T-helper 2 cell treated with Interferon-gamma antibody and Interleukin-4, amounts not matched to agents 100 ng/mL and 5 ng/mL, for 36 hours (primary cell): ENCODE results near the gene JAGN1. TPM values are rescaled to one million over a fixed set of nuclear protein-coding genes. Genes with fewer than 3 reads are reported as not detected.
"Not testable (repeated sequence)": the region's sequence is repeated elsewhere in the genome, so short reads cannot be mapped to it uniquely, and the experiment has no call there.

Source experiments
- intact Hi-C: fragments of 100-400 bp; cut with micrococcal nuclease; formaldehyde crosslinking; loops from one replicate; pipeline ENCODE4 v1.15.1; 2023
- total RNA-seq: library from RNA; stranded (reverse); gene quantifications from 2 replicates; pipeline ENCODE4 v1.2.3, GENCODE V29; 2022

Gene JAGN1
- total RNA-seq, 1 donor from 2014 or later = 25.3 TPM

DNA sequence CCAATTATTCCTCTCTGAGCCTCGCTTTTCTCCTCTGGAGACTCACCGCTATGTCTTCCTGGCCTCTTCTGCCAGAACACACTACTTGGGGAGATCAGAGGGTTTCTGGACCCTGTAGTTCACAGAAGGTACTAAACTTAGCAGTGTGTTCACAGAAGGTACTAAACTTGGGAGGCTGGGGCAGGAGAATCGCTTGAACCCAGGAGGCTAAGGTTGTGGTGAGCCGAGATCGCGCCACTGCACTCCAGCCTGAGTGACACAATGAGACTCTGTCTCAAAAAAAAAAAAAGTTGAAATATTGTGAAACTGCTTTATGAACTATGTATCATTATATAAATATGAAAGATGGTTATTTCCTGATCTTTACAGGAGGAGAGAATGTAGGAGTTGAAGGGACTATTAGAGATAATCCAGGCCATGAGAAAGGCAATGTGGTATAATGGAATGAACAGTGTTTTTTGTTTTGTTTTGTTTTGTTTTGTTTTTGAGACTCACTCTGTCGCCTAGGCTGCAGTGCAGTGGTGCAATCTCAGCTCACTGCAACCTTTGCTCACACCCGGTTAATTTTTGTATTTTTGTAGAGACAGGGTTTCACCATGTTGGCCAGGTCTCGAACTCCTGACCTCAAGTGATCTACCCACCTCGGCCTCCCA is 6.5 kb downstream of the JAGN1 start:
- intact Hi-C loops = not testable (repeated sequence)

DNA sequence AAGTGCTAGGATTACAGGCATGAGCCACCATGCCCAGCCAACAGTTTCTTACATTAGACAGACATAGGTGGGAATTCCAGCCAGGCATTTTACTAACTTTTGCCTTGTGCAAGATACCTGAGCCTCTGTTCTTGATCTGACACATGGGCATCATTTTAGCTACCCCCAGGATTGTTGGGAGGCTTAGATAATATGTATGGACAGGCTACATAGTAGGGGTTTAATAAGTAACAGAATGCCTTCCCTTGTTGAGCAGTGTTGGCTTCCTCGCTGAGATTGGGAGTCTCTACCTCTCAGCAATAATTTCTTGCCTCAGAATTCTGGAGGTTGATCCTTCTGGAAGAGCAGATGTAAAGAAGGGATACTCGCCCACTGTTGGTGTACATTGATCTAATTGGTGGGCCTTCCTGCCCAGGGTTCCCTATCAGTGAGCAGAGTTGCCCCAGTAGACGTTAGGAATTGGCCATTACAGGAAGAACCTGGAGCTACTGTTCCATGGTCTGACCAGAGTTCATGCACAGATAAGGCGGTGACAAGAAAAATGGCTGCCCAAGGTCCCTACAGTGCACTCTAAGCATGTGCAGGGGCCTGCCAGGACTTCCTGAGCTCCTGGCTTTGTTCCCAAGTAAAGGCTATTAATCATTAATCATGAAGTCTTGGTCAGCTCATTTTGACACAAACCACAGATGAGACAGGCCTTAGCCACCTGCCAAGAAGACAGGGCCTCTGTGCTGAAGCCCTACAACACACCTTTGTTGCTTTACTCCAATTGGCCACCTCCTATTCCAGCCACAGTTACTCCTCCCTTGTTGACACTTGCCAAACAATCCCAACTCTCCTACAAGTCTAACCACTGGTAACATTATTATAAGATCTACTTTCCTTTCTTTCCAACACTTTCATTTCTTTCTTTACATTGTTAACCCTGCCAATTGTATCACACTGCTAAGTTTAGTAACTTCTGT is 7.3 kb downstream of the JAGN1 start:
- intact Hi-C loops = no loop called here

DNA sequence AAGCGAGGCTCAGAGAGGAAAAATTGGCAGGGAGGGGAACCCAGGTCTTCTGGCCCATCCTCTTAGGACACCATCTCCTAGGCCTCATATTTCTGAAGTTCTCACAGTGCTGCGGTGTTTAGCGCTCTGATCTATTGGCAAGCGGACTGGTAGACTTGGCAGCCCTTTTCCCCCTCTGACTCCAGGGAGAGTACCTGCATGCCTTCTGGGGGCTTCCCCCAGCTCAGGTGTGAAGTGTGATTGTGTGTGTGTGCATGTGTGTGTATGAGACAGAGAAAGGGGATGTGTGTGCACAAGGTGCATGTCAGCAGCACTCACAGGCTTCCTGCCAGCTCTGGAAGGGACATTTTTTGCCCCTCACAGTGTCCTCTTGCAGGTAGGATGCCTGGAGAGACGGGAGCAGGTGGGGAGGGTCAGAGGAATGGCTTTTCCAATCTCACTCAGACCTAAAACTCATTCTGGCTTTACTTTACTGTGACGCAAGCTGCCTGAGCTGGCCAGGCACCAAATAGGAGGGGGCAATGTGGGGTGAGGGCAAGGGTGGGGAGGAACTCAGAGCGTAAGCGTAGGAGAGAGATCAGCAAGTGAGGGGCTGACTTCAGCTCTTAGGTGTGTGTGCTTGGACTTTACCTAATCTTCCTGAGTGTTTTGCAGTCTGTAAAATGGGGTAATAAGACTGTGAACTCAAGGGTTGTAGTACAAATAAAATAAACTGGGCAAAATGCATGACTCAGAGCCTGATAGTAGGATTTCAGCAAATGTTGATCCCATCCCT is 8.2 kb downstream of the JAGN1 start:
- intact Hi-C loops = no loop called here

DNA sequence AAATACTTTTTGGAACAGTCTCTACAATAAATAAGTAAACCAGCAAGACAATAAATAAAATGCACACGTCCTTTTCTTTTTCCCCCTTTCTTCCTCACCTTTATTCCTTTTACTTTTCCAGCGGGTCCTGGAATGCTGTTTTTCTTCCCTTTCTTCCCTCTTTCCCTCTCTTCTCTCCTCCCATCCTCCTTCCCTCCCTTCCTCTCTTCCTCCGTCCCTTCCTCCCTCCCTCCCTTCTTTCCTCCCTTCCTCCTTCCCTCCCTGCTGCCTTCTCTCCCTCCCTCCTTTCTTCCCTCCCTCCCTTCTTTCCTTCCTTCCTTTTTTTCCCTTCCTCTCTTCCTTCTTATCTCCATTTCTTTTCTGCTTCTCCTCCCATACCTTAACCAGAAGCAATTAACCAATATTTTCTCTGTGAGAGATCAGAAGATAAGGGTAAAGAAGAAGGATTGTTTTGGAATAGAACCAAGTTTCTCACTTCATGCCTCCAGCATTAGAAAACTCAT is 8.9 kb downstream of the JAGN1 start:
- intact Hi-C loops = no loop called here

DNA sequence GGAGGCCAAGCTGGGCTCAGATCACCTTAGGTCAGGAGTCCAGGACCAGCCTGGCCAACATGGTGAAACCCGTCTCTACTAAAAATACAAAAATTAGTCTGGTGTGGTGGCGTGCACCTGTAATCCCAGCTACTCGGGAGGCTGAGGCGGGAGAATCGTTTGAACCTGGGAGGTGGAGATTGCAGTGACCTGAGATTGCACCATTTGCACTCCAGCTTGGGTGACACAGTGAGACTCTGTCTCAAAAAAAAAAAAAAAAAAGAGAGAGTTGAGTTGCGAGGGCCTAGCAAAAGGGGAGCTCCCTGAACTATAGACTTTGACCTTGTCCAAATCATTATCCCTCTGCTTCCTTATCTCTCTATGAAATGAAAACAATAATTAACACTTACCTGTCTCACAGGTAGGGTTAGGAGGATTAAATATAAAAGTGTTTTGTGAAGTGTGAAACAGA is 10.6 kb downstream of the JAGN1 start:
- intact Hi-C loops = not testable (repeated sequence)

DNA sequence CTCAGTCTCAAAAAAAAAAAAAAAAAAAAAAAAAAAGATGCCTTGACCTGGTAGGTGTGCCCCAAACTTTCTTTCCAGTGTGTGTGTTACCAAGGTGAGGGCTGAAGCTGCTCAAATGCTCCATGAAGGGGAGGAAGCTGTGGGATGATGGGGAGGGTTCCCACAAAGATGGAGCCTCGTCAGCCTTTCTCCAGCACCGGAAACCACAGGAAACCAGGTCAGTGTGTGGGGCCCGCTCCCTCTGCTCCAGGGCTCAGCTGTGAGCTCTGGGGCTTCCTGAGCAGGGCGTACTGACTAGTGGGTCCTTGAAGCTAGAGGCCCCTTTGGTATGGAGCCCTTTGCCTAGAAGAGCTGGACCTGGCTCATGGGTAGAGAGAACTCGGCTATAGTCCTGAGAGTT is 11.6 kb downstream of the JAGN1 start:
- intact Hi-C loops = no loop called here

DNA sequence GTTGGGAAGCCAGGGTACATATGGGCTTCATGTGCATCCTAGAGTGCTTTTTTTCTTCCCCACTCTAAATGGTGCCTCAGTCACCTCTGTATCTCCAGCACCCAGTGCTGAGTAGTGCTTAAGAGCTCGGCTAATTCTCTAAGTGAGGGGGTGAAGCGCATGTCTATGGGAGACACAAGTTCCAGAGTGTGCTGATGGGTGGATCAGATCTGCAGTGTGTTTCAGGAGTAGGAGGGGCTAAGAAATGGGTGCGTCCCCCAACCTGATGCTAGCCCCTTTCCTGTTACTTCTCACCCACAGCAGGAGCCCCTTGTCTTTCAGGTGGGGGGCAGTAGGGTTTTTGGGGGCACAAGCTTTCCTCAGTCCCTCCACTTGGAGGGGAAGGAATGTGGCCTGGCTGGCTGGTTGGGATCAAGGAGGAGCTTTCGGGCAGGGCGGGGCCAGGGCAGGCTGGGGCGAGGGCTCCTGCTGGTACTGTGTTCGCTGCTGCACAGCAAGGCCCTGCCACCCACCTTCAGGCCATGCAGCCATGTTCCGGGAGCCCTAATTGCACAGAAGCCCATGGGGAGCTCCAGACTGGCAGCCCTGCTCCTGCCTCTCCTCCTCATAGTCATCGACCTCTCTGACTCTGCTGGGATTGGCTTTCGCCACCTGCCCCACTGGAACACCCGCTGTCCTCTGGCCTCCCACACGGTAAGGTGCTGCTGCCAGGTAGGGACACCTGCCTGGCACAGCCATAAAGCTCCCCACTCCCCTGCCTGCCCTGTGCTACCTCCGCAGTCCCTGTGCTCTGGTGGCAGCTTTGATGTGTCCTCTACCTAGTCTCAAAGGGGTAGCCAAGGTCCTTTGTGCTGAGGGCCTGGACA is 12.2 kb downstream of the JAGN1 start, which contains the start of gene IL17RE:
Gene IL17RE (plus strand): TSS at position 477 of the 866 bp plus-strand sequence. CDS start 85 bp downstream, at position 562.
- intact Hi-C loops = no loop called here

DNA sequence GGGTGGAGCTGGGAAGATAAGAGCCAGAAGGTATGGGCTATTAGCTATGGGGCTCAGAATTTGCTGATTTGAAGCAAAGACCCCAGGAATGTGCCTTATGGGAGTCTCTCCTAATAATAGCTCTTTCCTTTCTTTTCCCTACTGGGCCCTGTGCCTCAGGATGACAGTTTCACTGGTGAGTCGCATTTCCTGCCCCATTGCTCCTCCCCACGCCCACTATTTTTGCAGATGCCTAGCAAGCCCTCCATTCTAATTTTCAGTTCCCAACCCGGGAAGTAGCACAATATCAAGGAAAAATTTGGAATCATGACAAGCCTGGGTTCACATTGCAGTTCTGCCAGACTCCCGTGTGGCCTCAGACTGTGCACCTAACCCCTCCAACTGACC is 12.8 kb downstream of the JAGN1 start:
- intact Hi-C loops = no loop called here

DNA sequence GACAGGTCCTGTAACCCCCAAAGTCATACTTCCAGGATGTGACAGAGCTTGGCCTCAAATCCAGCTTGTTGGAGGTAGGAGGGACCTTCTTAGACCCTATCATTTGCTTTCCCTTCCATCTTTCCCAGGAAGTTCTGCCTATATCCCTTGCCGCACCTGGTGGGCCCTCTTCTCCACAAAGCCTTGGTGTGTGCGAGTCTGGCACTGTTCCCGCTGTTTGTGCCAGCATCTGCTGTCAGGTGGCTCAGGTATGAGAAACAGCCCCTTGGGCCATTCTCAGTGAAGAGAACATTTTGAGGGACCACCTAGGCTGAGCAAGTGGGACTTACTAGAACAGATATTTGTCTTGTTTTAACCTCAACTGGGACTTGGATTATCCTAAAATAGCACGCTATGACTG is 13.5 kb downstream of the JAGN1 start:
- intact Hi-C loops = no loop called here

DNA sequence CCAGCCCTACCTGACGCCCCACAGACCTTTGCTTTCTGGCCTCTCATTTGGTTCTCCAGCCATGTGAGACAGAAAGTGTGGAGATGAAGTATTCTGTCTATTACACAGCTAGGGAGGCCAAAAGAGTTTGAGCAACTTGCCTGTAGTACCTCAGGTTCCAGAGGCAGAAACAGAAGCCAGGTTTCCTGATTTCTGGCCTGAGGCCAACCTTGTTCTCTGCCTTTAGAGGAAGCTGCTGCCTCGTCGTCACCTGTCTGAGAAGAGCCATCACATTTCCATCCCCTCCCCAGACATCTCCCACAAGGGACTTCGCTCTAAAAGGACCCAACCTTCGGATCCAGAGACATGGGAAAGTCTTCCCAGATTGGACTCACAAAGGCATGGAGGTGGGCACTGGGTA is 16.1 kb downstream of the JAGN1 start:
- intact Hi-C loops = no loop called here

DNA sequence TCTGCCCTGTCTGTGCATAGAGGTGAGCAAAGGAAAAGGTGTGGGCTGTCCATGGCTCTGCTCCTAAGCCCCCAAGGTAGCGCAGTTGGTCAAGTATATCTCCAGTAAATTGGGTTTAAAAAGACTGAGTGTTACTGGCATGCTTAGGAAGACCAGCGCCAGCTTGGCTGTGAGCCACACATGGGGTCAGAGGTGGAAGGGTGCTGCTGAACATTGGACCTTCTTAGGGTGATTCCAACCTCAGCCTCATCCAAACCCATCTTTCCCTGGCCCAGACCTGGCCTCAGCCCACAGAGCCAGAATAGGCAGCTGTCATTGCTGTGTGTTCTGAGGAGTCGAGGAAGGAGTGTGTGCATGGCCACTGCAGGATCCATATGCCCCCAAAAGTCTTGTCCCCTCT is 17.9 kb downstream of the JAGN1 start:
- intact Hi-C loops = no loop called here

DNA sequence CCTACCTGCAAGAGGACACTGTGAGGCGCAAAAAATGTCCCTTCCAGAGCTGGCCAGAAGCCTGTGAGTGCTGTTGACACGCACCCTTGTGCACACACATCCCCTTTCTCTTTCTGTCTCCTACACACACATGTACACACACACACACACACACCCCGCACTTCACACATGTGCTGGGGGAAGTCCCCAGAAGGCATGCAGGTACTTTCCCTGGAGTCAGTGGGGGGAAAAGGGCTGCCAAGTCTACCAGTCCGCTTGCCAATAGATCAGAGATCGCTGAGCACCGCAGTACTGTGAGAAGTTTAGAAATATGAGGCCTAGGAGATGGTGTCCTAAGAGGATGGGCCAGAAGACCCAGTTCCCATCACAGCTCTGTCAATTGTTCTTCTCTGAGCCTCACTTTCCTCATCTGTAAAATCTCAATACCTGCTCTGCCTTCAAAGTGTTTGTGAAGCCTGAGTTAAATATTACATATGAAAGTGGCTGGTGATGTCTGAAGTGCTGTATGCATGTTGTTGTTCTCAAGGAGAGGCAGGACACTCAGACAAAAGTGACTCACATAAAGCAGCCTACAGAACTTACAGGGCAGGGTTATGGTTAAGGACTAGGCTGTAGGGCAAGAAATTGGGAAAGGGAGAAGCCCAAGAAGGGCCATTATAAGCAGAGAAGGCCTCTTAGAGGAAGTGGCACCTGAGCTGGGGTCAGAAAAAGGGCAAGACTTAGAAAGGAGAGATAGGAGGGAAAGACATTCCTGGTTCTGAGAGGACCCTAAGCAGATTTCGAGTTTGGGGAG is 19.0 kb downstream of the JAGN1 start:
- intact Hi-C loops = no loop called here

DNA sequence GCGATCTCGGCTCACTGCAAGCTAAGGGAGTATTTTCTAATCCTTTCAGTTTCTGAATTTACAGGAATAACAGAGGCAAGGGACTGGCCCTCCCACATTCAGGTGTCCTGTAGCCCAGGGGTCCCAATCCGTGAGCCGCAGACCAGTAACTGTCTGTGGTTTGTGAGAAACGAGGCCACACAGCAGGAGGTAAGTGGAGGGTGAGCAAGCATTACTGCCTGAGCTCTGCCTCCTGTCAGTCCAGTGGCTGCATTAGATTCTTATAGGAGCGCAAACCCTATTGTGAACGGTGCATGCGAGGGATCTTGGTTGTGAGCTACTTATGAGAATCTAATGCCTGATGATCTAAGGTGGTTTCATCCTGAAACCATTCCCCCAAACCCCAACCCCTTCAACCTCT is 21.5 kb downstream of the JAGN1 start:
- intact Hi-C loops = no loop called here

DNA sequence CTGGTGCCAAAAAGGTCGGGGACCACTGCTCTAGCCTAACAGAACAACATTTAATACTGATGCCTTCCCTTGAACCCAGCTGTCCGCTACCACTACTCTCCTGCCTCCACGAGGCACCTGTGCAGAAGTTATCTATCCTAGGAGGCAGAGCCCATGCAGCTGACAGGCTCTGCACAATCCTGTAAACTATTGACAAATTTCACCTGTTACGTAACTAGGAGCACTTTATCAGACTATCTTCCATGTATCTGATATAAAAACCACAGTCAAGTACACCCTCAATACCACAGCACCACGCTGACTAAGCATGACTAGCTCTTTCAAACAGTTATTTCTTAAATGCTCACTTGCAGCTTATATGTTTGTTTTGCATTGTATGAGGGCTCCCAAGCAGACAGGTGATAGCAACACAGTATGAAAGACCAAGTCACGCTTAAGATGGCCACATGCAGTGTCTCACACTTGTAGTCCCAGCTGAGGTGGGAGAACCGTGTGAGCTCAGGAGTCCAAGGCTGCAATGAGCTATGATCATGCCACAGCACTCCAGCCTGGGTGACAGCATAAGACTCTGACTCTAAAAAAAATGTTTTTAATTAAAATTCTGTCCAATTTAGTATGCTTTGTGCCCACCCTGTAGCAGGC is 22.0 kb downstream of the JAGN1 start:
- intact Hi-C loops = no loop called here

DNA sequence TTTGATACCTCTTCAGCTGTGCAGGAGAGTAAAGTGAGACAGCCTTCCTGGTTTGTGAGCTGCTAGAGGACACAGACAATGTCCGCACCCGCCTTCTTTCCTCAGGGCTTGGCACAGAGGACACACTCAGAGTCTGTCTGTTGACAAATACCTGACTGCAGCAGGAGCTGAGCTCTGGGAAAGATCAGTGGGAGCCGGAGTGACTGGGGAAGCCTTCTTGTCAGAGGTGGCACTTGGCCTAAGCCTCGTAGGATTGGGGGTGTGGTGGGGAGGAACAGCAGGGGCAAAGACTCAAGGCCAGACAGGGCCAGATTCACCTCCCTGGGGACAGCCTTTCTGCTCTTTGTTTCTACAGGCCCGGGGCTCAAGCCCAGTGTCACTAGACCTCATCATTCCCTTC is 23.2 kb downstream of the JAGN1 start:
- intact Hi-C loops = no loop called here

DNA sequence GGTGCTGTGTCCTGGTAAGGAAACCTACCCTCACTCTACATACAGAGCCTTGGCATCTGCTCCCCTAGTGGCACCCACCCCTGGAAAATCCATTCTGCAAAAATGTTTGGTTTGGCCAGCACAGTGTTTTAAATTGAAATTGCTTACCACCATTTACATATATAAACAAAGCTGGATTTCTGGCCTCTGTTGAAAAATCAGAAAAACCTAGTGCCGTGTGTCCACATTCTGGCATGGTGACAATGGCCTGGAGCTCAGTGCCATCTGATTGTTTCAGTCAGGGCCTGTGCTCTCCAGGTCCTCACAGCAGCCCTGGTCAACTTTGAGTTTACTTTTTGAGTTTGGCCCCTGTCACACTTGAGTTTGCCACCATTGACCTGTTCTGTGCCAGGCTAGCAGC is 23.6 kb downstream of the JAGN1 start:
- intact Hi-C loops = no loop called here

DNA sequence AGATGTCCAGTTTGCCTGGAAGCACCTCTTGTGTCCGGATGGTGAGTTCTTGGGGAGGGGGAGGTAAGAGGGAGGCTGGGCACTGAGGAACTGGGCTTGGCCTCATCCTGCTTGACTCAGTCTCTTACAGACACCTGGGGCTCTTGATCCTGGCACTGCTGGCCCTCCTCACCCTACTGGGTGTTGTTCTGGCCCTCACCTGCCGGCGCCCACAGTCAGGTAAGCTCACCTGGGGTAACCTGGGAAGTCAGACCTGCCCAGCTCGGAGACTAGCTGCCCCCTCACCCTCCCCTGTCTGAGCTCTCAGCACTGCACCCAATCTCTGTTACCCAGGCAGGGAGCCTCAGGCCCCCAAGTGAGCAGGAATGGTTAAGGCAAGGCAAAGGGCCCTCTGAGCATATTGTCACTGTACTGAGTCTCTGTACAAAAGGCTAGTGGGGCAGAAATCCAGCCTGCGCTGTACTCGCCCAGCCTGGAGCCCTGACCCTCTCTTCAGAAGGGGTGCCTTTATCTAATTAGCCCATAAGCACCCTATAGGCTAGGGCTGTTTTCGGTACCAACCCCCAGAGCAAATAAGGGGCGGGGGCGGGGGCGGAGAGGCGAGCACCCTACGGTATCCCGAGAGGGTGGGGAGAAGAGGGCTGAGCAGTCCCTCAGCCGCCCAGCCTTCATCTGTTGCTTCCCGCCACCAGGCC is 24.3 kb downstream of the JAGN1 start:
- intact Hi-C loops = loop anchor here (1.0 kb wide), 1 partner anchor 24 kb away; the partner anchor contains the start of gene JAGN1
